ENCODE measurements around the gene LAMB1.

LAMB1 gene

DNA sequence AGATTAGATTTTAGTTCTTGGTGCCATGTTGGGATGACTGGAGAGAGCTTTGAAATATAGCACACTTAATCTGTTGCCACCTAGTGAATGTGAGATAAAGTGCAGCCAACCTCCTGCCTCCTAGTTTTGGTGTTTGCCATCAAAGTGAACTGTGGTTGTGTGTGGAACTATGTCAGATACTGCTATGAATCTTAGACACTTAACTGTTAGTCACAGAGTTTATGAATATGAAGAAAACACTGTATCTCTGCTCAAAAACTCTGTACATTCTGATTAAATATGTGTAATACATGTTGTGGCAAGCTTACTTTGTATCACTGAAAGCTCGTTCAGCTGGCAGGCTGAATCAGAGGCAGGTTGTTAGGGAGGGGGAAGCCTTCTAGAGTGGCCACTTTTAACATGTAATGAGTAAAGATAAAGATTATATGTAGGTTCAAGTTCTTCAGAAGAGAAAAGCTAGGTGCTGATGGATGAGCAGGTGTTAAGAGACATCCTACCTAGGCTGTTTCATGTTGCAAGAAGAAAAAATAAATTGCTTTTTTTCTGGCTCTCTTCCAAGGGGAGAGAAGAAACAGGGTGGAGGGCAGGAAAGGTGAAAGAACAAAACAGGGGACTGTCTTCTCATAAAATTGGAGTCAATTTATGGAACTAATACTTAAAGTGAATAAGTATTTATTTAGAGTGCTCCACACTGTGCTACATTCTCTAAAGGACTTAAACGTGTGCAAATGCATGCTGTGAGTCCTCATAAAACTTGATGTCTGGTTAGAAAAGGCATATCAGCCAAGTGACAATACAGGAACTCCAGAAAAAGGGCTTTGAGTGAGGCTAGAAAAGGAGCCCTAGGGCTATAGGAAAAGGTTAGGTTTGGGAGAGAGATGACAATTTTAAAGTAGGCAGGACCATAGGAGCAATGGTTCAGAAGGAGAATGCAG, 14.1 kb upstream of the LAMB1 start:
- peak; percentile 62 for DNase-seq

GRCh38 chr7:108015740-108016139, 12.8 kb upstream of the LAMB1 start:
- DNase-seq = no peak

GRCh38 chr7:108014747-108015682, 12.1 kb upstream of the LAMB1 start:
- DNase-seq = peak; percentile 87

GRCh38 chr7:108014215-108014614, 11.3 kb upstream of the LAMB1 start:
- DNase-seq = no peak

GRCh38 chr7:108012499-108013430, 9.8 kb upstream of the LAMB1 start:
- DNase-seq = no peak

GRCh38 chr7:108010377-108010776, 7.4 kb upstream of the LAMB1 start:
- DNase-seq = no peak

- DNase-seq = no peak
These were observed 6.9 kb upstream of the LAMB1 start for GRCh38 chr7:108009873-108010272.

DNA sequence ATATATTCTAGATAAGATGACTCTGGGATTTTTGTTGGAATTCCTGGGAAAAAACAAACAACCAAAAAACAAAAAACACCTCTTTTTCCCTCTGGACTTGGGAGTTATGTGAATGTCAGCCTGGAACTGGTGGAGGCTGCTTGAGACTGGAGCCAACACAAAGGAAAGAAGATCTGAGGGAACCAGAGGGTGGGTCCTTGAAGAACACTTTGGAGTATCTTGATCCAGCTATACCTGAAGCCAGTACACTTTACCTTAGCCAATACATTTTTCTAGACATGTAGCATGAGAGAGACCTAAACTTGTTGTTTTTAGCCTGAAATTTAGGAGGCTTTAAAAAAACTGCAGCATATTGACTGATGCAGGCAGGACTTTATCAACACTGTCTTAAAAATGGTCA, 5.9 kb upstream of the LAMB1 start:
- no peak for DNase-seq

DNA sequence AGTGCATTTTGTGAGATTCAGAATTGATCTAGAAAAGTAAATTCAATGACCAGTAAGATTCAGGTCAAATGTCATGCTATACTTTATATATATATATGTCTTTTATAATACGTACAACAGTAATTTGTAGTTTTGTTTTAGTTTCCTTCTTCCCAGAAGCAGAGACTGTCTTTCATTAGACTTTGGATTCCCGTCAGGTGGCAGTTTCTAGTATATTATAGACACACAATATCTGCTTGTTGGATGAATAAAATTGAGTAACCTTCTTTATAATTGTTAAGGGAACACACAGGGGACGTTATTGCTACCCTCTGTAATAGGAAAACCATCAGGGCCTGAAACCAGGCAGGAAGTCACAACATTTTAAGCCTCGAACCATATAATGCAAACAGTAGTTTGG, 5.3 kb upstream of the LAMB1 start:
- no peak for DNase-seq

DNA sequence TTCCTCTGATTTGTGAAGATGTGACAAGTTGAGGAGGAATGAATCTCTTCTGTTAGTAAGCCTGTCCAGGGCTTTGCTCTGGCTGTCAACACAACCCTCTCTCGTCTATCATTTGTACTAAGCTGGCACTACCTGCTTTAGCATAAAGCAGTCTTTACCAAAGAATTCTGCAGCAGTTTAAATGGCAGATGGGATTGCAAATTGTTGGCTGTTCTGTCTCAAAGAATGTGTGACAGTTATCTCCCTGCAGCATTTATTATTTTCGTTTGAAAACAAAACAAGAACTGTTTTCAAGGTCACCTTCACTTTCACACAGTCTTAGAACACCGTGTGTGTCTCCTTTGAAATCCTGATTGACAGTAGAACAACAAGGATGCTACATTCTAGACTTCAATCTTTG, 4.8 kb upstream of the LAMB1 start:
- DNase-seq = no peak

- no peak for DNase-seq
These were observed 4.3 kb upstream of the LAMB1 start for GRCh38 chr7:108007261-108007660.

DNA sequence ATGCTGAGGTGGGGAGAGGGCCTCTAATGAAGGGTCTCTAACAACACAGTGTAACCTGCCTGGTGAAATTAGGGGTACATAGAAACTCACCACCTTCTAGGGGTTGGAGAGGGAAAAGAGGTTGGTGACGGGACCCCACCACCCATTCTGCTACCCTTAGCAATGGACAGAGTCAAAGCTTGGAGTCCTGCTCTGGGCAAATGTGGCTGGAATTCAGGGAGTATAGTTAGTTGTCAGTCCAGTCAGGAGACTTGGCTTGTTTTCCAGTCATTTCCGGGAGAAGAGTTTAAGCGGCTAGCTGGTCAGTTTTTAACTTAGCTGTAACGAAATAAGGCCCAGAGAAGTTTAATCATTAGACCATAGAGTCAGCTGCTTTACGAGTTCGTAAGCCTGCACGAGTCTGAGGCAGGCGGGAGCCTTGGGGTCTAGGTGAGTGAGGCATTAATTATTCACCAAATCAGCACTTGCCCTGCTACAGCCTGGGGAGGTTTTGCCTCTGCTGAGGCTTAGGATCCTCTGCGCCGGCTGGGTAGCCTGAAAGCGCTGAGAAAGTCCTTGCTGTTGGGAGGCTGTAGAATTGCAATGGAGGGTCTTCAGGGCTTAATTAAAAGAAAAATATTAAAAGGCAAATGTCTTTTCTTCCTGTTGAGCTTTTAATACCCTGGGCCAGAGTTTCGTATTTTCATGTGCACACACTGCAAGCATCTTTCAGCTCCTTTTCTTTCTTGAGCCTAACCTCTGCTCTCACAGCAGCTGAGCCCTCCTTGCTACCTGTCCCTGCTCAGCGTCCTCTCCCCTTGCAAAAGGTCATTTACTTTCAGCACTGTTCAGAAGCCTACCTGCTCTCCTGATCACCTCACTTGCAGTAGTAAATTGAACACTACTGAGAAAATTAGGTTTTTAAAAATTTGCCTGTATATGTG, 1.5 kb upstream of the LAMB1 start:
- peak; percentile 46 for DNase-seq

DNA sequence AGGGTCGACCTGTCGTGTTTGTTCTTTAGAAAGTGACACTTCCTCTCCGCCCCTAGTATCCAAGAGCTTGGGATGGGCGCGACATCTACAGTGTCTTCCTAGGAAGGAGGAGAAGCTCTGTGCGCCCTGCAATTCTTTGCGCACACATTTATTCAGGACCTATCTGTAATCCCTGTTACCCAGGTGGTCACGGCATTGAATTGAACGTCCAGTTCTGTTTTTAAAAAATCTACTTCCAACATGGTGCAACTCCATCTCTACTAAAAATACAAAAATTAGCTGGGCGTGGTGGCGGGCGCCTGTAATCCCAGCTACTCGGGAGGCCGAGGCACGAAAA, 606 bp upstream of the LAMB1 start:
- no peak for DNase-seq

GRCh38 chr7:108001764-108002725, 916 bp downstream of the LAMB1 start:
- DNase-seq = peak; percentile 64

DNA sequence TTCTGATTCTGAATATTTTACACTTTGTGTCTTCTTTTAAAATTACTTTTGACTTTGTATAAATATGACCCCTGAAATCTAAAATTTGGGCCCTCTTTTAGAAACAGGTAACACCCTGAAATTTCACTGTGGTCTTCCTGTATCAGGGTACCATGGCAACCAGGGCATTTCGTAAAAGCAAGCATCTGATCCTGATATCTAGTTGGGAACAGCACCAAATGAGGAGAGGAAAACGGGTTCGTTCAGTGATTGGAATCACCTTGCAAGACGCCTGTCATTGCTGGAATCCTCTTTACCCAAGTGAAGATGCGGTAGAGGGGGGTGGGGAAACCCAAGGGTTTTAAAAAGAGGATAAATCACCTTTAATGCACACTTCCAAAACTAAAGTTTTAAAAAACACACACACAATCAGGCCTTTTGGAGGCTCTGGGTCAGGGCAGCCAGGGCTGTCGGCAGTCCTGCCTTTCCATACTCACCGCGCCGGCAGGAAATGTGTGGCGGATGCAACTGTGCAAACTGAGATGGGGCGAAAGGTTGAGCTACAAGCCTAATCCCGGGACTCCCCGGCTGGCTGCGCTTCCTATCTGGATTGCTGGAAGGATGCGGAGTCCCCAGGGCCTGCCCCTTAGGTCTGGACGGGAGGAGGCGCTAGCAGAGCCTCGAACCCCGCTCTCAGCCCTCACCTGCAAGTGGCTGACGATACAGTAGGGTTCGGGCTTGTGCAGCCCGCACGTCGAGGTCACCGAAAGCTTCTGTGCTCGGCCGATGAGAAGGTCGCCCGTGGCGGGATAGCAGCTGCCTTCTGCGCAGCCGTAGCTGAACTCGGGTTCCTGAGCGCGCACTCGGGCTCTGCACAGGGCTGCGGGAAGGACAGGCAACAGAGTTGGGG, 1.8 kb downstream of the LAMB1 start:
- peak; percentile 46 for DNase-seq

- peak; percentile 84 for DNase-seq
These were observed 3.0 kb downstream of the LAMB1 start for GRCh38 chr7:107999779-108000560.

- peak; percentile 46 for DNase-seq
These were observed 4.1 kb downstream of the LAMB1 start for GRCh38 chr7:107998660-107999480.
